ENCODE data around the gene CDC42EP5.

Gene CDC42EP5

GRCh38 chr19:54434873-54435214, 38.3 kb downstream of the CDC42EP5 start:
- peaks cover 2% of the 10 kb centered on the region; the same call in 1 of the 2 replicates for H3K4me1 ChIP-seq (ENCODE audit: control insufficient read depth, low read length)
- no peaks in the 10 kb centered on the region for H3K9me3 ChIP-seq (ENCODE audit: control insufficient read depth, insufficient read depth, low read length)
- peaks cover 6% of the 10 kb centered on the region for H3K27me3 ChIP-seq (ENCODE audit: control insufficient read depth, low read length)
- no peaks in the 10 kb centered on the region for H3F3A ChIP-seq (ENCODE audit: control insufficient read depth, insufficient read depth)
- no peaks in the 10 kb centered on the region for H3K79me2 ChIP-seq (ENCODE audit: control insufficient read depth, low read length)
- peaks cover 10% of the 10 kb centered on the region for H4K20me1 ChIP-seq (ENCODE audit: control insufficient read depth, insufficient read depth, low read depth, low read length)
- H3K4me2 ChIP-seq (ENCODE audit: low read length): no peak overlapping the region
- no peak overlapping the region for H3K27ac ChIP-seq (ENCODE audit: low read depth, low read length)
- peaks cover 4% of the 10 kb centered on the region; the same call in 1 of the 2 replicates for H3K36me3 ChIP-seq (ENCODE audit: control insufficient read depth, low read length)
- TF ChIP-seq EZH2phosphoT487 (IDR thresholded peaks at IDR 0.05; ENCODE audit: borderline replicate concordance, low read length): no peak
- TF ChIP-seq, protein P1, sequence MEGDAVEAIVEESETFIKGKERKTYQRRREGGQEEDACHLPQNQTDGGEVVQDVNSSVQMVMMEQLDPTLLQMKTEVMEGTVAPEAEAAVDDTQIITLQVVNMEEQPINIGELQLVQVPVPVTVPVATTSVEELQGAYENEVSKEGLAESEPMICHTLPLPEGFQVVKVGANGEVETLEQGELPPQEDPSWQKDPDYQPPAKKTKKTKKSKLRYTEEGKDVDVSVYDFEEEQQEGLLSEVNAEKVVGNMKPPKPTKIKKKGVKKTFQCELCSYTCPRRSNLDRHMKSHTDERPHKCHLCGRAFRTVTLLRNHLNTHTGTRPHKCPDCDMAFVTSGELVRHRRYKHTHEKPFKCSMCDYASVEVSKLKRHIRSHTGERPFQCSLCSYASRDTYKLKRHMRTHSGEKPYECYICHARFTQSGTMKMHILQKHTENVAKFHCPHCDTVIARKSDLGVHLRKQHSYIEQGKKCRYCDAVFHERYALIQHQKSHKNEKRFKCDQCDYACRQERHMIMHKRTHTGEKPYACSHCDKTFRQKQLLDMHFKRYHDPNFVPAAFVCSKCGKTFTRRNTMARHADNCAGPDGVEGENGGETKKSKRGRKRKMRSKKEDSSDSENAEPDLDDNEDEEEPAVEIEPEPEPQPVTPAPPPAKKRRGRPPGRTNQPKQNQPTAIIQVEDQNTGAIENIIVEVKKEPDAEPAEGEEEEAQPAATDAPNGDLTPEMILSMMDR (IDR thresholded peaks at IDR 0.05; ENCODE audit: low read depth, low read length, poor library complexity, severe bottlenecking): no peak
- H3K9me2 ChIP-seq (replicated peaks; ENCODE audit: control insufficient read depth, low read length): no peaks in the 10 kb centered on the region
- H3K4me3 ChIP-seq (ENCODE audit: low read length): no peak overlapping the region

GRCh38 chr19:54434112-54434872, 38.8 kb downstream of the CDC42EP5 start:
- Histone ChIP-seq H3K4me3 (ENCODE audit: low read length) (no peak overlapping the region), H3K79me2 (ENCODE audit: control insufficient read depth, low read length) (no peaks in the 10 kb centered on the region), H3K36me3 (ENCODE audit: control insufficient read depth, low read length) (peaks cover 4% of the 10 kb centered on the region; the same call in 1 of the 2 replicates), H3K4me1 (ENCODE audit: control insufficient read depth, low read length) (peaks cover 2% of the 10 kb centered on the region; the same call in 1 of the 2 replicates), H3F3A (ENCODE audit: control insufficient read depth, insufficient read depth) (no peaks in the 10 kb centered on the region), H4K20me1 (ENCODE audit: control insufficient read depth, insufficient read depth, low read depth, low read length) (peaks cover 10% of the 10 kb centered on the region), H3K9me3 (ENCODE audit: control insufficient read depth, insufficient read depth, low read length) (no peaks in the 10 kb centered on the region), H3K27me3 (ENCODE audit: control insufficient read depth, low read length) (peaks cover 11% of the 10 kb centered on the region), H3K27ac (ENCODE audit: low read depth, low read length) (no peak overlapping the region), H3K4me2 (ENCODE audit: low read length) (no peak overlapping the region), H3K9me2 (replicated peaks; ENCODE audit: control insufficient read depth, low read length) (no peaks in the 10 kb centered on the region)
- TF ChIP-seq EZH2phosphoT487 (IDR thresholded peaks at IDR 0.05; ENCODE audit: borderline replicate concordance, low read length): no peak
- TF ChIP-seq, protein P1 (IDR thresholded peaks at IDR 0.05; ENCODE audit: low read depth, low read length, poor library complexity, severe bottlenecking): no peak

DNA sequence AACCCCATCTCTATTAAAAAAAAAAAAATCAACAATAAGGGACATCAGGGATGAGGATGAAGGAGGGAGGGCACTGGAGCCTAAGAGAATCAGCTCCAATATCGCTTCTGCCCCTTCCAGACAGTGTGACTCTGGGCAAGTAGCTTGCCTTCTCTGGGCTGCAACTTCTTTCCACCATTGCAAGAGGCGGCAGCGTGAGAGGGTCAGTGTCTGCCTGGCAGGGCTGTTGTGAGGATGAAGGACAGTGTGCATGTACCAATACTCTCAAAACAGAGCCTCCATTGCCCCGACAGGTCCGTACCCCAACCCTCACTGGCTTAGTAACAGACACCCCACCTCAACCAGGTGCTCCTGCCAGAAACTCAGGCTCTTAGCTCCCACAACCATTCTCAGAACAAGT, 39.4 kb downstream of the CDC42EP5 start:
- no peaks in the 10 kb centered on the region for H3K9me3 ChIP-seq (ENCODE audit: control insufficient read depth, insufficient read depth, low read length)
- H3F3A ChIP-seq (ENCODE audit: control insufficient read depth, insufficient read depth): no peaks in the 10 kb centered on the region
- no peaks in the 10 kb centered on the region for H3K79me2 ChIP-seq (ENCODE audit: control insufficient read depth, low read length)
- no peaks in the 10 kb centered on the region for H3K9me2 ChIP-seq (replicated peaks; ENCODE audit: control insufficient read depth, low read length)
- TF ChIP-seq, protein P1 (IDR thresholded peaks at IDR 0.05; ENCODE audit: low read depth, low read length, poor library complexity, severe bottlenecking): no peak
- no peak for TF ChIP-seq EZH2phosphoT487 (IDR thresholded peaks at IDR 0.05; ENCODE audit: borderline replicate concordance, low read length)
- H3K4me2 ChIP-seq (ENCODE audit: low read length): no peak overlapping the region
- H3K36me3 ChIP-seq (ENCODE audit: control insufficient read depth, low read length): no peaks in the 10 kb centered on the region
- H3K4me3 ChIP-seq (ENCODE audit: low read length): no peak overlapping the region
- H3K4me1 ChIP-seq (ENCODE audit: control insufficient read depth, low read length): peaks cover 2% of the 10 kb centered on the region; the same call in 1 of the 2 replicates
- H3K27me3 ChIP-seq (ENCODE audit: control insufficient read depth, low read length): peaks cover 13% of the 10 kb centered on the region
- H3K27ac ChIP-seq (ENCODE audit: low read depth, low read length): no peak overlapping the region
- H4K20me1 ChIP-seq (ENCODE audit: control insufficient read depth, insufficient read depth, low read depth, low read length): peaks cover 8% of the 10 kb centered on the region
